GM23338 (cell line): Measurements from ENCODE around the gene ATRIP.
"Not testable (repeated sequence)": the region's sequence is repeated elsewhere in the genome, so short reads cannot be mapped to it uniquely, and the experiment has no call there.

Experiments
- CREB1 ChIP-seq: fragments of 250-450 bp; sonication (Bioruptor Pico); IDR thresholded peaks from 2 replicates; pipeline ENCODE4 v1.5.0; 2020; ENCODE audit warnings: low read depth, mild to moderate bottlenecking, moderate library complexity
- EZH2 ChIP-seq: fragments of 200-600 bp; sonication (generic); IDR thresholded peaks from one replicate; pipeline ENCODE4 v1.8.0; 2017; ENCODE audit warnings: antibody characterized with exemption, mild to moderate bottlenecking, low read depth; ENCODE audit not compliant: unreplicated experiment
- EZH2phosphoT487 ChIP-seq: fragments of 200-600 bp; sonication (generic); IDR thresholded peaks from one replicate; pipeline ENCODE4 v1.8.1; 2018; ENCODE audit warnings: antibody characterized with exemption; ENCODE audit not compliant: unreplicated experiment
- JUNB ChIP-seq: IDR thresholded peaks from one replicate; pipeline ENCODE4 v1.6.1; 2016; ENCODE audit warnings: antibody characterized with exemption; ENCODE audit not compliant: unreplicated experiment
- POLR2AphosphoS5 ChIP-seq: IDR thresholded peaks from 2 replicates; pipeline ENCODE4 v1.6.1; 2016; ENCODE audit warnings: antibody characterized with exemption, low read depth
- STAT1 ChIP-seq: IDR thresholded peaks from one replicate; pipeline ENCODE4 v1.6.1; 2016; ENCODE audit warnings: antibody characterized with exemption; ENCODE audit not compliant: unreplicated experiment
- ZNF114 ChIP-seq: fragments of 250-450 bp; sonication (Bioruptor Pico); IDR thresholded peaks from 2 replicates; pipeline ENCODE4 v1.5.0; 2020; ENCODE audit warnings: mild to moderate bottlenecking, moderate library complexity
- ZNF331 ChIP-seq: fragments of 250-450 bp; sonication (Bioruptor Pico); IDR thresholded peaks from 2 replicates; pipeline ENCODE4 v1.5.0; 2020; ENCODE audit warnings: low read depth, mild to moderate bottlenecking, moderate library complexity
- TF ChIP-seq, protein P1 (sequence below), 2 experiments: fragments of 200-600 bp in 1 of 2; sonication (generic) in 1 of 2; conservative IDR thresholded peaks; 2 replicates each; pipeline versions ENCODE4 v1.5.1 to v1.6.1; 2016 to 2017; ENCODE audit warnings: antibody characterized with exemption in 2 of 2, low read depth in 2 of 2, mild to moderate bottlenecking in 2 of 2, moderate library complexity in 1 of 2
- TF ChIP-seq, protein P2 (sequence below): IDR thresholded peaks from one replicate; pipeline ENCODE4 v1.6.1; 2018; ENCODE audit warnings: antibody characterized with exemption; ENCODE audit not compliant: unreplicated experiment
- TF ChIP-seq, protein P3 (sequence below): IDR thresholded peaks from 2 replicates; pipeline ENCODE4 v1.6.1; 2016; ENCODE audit warnings: antibody characterized with exemption

DNA sequence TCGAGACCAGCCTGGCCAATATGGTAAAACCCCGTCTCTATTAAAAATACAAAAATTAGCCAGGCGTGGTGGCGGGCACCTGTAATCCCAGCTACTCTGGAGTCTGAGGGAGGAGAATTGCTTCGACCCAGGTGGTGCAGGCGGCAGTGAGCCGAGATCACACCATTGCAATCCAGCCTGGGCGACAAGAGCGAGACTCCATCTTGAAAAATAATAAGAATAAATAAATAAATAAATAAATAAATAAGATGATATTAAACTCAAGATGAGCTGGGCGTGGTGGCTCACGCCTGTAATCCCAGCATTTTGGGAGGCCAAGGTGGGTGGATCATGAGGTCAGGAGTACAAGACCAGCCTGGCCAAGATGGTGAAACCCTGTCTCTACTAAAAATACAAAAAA is 34.4 kb downstream of the ATRIP start:
- TF ChIP-seq EZH2phosphoT487; POLR2AphosphoS5; EZH2; ZNF114 (CRISPR knock-in tag); STAT1; JUNB; ZNF331 (CRISPR knock-in tag); CREB1 (CRISPR knock-in tag): not testable (repeated sequence)
- TF ChIP-seq, protein P1, sequence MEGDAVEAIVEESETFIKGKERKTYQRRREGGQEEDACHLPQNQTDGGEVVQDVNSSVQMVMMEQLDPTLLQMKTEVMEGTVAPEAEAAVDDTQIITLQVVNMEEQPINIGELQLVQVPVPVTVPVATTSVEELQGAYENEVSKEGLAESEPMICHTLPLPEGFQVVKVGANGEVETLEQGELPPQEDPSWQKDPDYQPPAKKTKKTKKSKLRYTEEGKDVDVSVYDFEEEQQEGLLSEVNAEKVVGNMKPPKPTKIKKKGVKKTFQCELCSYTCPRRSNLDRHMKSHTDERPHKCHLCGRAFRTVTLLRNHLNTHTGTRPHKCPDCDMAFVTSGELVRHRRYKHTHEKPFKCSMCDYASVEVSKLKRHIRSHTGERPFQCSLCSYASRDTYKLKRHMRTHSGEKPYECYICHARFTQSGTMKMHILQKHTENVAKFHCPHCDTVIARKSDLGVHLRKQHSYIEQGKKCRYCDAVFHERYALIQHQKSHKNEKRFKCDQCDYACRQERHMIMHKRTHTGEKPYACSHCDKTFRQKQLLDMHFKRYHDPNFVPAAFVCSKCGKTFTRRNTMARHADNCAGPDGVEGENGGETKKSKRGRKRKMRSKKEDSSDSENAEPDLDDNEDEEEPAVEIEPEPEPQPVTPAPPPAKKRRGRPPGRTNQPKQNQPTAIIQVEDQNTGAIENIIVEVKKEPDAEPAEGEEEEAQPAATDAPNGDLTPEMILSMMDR (conservative IDR thresholded peaks at IDR 0.05; ENCODE audit: low read depth in 2 of 2): not testable (repeated sequence)
- TF ChIP-seq, protein P2, sequence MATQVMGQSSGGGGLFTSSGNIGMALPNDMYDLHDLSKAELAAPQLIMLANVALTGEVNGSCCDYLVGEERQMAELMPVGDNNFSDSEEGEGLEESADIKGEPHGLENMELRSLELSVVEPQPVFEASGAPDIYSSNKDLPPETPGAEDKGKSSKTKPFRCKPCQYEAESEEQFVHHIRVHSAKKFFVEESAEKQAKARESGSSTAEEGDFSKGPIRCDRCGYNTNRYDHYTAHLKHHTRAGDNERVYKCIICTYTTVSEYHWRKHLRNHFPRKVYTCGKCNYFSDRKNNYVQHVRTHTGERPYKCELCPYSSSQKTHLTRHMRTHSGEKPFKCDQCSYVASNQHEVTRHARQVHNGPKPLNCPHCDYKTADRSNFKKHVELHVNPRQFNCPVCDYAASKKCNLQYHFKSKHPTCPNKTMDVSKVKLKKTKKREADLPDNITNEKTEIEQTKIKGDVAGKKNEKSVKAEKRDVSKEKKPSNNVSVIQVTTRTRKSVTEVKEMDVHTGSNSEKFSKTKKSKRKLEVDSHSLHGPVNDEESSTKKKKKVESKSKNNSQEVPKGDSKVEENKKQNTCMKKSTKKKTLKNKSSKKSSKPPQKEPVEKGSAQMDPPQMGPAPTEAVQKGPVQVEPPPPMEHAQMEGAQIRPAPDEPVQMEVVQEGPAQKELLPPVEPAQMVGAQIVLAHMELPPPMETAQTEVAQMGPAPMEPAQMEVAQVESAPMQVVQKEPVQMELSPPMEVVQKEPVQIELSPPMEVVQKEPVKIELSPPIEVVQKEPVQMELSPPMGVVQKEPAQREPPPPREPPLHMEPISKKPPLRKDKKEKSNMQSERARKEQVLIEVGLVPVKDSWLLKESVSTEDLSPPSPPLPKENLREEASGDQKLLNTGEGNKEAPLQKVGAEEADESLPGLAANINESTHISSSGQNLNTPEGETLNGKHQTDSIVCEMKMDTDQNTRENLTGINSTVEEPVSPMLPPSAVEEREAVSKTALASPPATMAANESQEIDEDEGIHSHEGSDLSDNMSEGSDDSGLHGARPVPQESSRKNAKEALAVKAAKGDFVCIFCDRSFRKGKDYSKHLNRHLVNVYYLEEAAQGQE: not testable (repeated sequence)
- TF ChIP-seq, protein P3, sequence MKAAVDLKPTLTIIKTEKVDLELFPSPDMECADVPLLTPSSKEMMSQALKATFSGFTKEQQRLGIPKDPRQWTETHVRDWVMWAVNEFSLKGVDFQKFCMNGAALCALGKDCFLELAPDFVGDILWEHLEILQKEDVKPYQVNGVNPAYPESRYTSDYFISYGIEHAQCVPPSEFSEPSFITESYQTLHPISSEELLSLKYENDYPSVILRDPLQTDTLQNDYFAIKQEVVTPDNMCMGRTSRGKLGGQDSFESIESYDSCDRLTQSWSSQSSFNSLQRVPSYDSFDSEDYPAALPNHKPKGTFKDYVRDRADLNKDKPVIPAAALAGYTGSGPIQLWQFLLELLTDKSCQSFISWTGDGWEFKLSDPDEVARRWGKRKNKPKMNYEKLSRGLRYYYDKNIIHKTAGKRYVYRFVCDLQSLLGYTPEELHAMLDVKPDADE: not testable (repeated sequence)
